Bronchial epithelial cell (primary cell): ENCODE data around the gene MPND. TPM values are rescaled to one million over a fixed set of nuclear protein-coding genes. Genes with fewer than 3 reads are reported as not detected.

Source experiments
- DNase-seq: peaks from one replicate; pipeline ENCODE4 v3.0.0-alpha.2; 2010; ENCODE audit warnings: low read depth
- FAIRE-seq: peaks from 2 replicates; lab custom pipeline; 2011; peaks lifted over from hg19 to GRCh38; lab: Jason Lieb, UNC
- H3K27me3 ChIP-seq: 2 replicates; pipeline ENCODE4 v1.5.1; 2011; ENCODE audit warnings: low read length; ENCODE audit not compliant: control insufficient read depth, insufficient read depth
- H3K36me3 ChIP-seq: 2 replicates; pipeline ENCODE4 v1.5.1; 2011; ENCODE audit warnings: low read length; ENCODE audit not compliant: control insufficient read depth, insufficient read depth
- H3K4me3 ChIP-seq: 2 replicates; pipeline ENCODE4 v1.5.1; 2011; ENCODE audit warnings: mild to moderate bottlenecking, low read depth, low read length, control low read depth
- total RNA-seq: library from RNA; depleted of rRNA; stranded (reverse); fragments of >200 nt; gene quantifications from 2 replicates; pipeline ENCODE4 v1.2.1, GENCODE V29; 2014
- TF ChIP-seq, protein P1 (sequence below): IDR thresholded peaks from 2 replicates; pipeline ENCODE4 v1.5.1; 2011; ENCODE audit warnings: mild to moderate bottlenecking, moderate library complexity, low read length, control low read depth, inconsistent platforms; ENCODE audit not compliant: insufficient read depth, severe bottlenecking

MPND gene
- total RNA-seq, 1 donor from 2014 or later, result 3.7 TPM

DNA sequence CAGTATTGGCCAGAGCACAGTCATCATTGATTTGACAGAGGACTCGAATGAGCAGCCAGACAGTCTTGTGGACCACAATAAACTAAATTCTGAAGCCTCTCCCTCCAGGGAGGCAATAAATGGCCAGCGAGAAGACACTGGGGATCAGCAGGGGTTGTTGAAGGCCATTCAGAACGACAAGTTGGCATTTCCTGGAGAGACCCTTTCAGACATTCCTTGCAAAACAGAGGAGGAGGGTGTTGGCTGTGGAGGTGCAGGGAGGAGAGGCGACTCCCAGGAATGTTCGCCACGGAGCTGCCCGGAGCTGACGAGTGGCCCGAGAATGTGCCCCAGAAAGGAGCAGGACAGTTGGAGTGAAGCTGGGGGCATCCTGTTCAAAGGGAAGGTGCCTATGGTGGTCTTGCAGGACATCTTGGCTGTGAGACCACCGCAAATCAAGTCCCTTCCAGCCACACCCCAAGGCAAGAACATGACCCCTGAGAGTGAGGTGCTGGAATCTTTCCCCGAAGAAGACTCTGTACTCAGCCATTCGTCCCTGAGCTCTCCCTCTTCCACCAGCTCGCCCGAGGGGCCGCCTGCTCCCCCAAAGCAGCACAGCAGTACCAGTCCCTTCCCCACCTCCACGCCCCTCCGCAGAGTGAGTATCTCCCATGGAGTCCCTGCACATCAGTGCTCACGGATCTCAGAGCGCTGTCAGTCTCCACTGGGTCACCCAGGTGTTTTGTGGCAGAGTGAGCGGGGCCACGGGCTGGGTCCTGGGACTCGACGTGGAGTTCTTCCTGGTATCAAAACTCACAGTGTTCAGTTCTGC lies 66.0 kb downstream of the MPND start:
- H3K4me3 ChIP-seq, result no peak overlapping the region
- no peaks in the 10 kb centered on the region for H3K27me3 ChIP-seq
- no peak for FAIRE-seq
- TF ChIP-seq, protein P1, sequence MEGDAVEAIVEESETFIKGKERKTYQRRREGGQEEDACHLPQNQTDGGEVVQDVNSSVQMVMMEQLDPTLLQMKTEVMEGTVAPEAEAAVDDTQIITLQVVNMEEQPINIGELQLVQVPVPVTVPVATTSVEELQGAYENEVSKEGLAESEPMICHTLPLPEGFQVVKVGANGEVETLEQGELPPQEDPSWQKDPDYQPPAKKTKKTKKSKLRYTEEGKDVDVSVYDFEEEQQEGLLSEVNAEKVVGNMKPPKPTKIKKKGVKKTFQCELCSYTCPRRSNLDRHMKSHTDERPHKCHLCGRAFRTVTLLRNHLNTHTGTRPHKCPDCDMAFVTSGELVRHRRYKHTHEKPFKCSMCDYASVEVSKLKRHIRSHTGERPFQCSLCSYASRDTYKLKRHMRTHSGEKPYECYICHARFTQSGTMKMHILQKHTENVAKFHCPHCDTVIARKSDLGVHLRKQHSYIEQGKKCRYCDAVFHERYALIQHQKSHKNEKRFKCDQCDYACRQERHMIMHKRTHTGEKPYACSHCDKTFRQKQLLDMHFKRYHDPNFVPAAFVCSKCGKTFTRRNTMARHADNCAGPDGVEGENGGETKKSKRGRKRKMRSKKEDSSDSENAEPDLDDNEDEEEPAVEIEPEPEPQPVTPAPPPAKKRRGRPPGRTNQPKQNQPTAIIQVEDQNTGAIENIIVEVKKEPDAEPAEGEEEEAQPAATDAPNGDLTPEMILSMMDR, result no peak
- peaks cover 3% of the 10 kb centered on the region for H3K36me3 ChIP-seq
- DNase-seq, result no peak

Other genes starting within 250 kb of the MPND start
- 116 and 178 TPM in 2 replicates for gene MAP2K2, start 219.4 kb upstream of the MPND start, total RNA-seq
- gene CREB3L3, start 189.9 kb upstream of the MPND start, total RNA-seq, result not detected in 2 replicates
- gene SIRT6, start 161.0 kb upstream of the MPND start, total RNA-seq, result 11.8 and 14.6 TPM in 2 replicates
- 0.26 TPM in 2 replicates for gene ANKRD24, start 160.9 kb upstream of the MPND start, total RNA-seq
- not detected in 2 replicates for gene EBI3, start 114.0 kb upstream of the MPND start, total RNA-seq
- gene YJU2, start 96.5 kb upstream of the MPND start, total RNA-seq, result 19.0 and 24.3 TPM in 2 replicates
- not detected in 2 replicates for gene SHD, start 64.3 kb upstream of the MPND start, total RNA-seq
- gene TMIGD2, start 41.2 kb upstream of the MPND start, total RNA-seq, result not detected in 2 replicates
- gene FSD1, start 39.0 kb upstream of the MPND start, total RNA-seq, result 0.13 and 0.26 TPM in 2 replicates
- 83.2 and 132 TPM in 2 replicates for gene STAP2, start 4.7 kb upstream of the MPND start, total RNA-seq
- 23.4 and 55.3 TPM in 2 replicates for gene SH3GL1, start 57.0 kb downstream of the MPND start, total RNA-seq
- 3.7 and 7.9 TPM in 2 replicates for gene CHAF1A, start 59.1 kb downstream of the MPND start, total RNA-seq
- 116 and 119 TPM in 2 replicates for gene UBXN6, start 114.2 kb downstream of the MPND start, total RNA-seq
- gene HDGFL2, start 128.7 kb downstream of the MPND start, total RNA-seq, result 35.0 and 45.7 TPM in 2 replicates
- gene PLIN4, start 174.9 kb downstream of the MPND start, total RNA-seq, result 4.4 and 4.7 TPM in 2 replicates
- gene PLIN5, start 191.7 kb downstream of the MPND start, total RNA-seq, result under 0.01 TPM in 1 of 2 replicates, not detected in the other
- 0.38 and 1.1 TPM in 2 replicates for gene LRG1, start 196.5 kb downstream of the MPND start, total RNA-seq
- gene SEMA6B, start 216.1 kb downstream of the MPND start, total RNA-seq, result under 0.01 TPM in 1 of 2 replicates, not detected in the other